ENCODE data around the gene PPP1CA.

PPP1CA gene

GRCh38 chr11:67357831-67358670 lies 43.6 kb downstream of the PPP1CA start:
- peak overlapping the region; percentile 98; the same call in 1 of the 2 replicates for H3K9ac ChIP-seq (ENCODE audit: low read length)
- TF ChIP-seq CTCF (IDR thresholded peaks at IDR 0.05; ENCODE audit: low read depth, low read length), result no peak
- TF ChIP-seq EZH2phosphoT487 (IDR thresholded peaks at IDR 0.05; ENCODE audit: low read depth), result no peak
- H3K4me3 ChIP-seq (ENCODE audit: low read length), result no peak overlapping the region
- H3K4me2 ChIP-seq (ENCODE audit: low read length), result peak overlapping the region; percentile 97
- H3K27me3 ChIP-seq (ENCODE audit: low read depth, low read length), result no peaks in the 10 kb centered on the region
- H3K79me2 ChIP-seq (ENCODE audit: low read length), result peaks cover 17% of the 10 kb centered on the region; the same call in 1 of the 2 replicates
- H3K9me3 ChIP-seq (ENCODE audit: insufficient read depth, low read length), result no peaks in the 10 kb centered on the region
- no peaks in the 10 kb centered on the region for H3K36me3 ChIP-seq (replicated peaks; ENCODE audit: low read depth, low read length)
- H4K20me1 ChIP-seq (ENCODE audit: insufficient read depth, low read length), result no peaks in the 10 kb centered on the region
- H3K4me1 ChIP-seq (ENCODE audit: low read length), result peaks cover 44% of the 10 kb centered on the region
- no peak overlapping the region for H2AFZ ChIP-seq (ENCODE audit: low read depth, low read length)
- peak overlapping the region; percentile 95; the same call in 1 of the 2 replicates for H3K27ac ChIP-seq (ENCODE audit: low read length)

GRCh38 chr11:67356864-67357561 lies 44.6 kb downstream of the PPP1CA start:
- Histone ChIP-seq H3K27ac (ENCODE audit: low read length) (peak overlapping the region; percentile 95), H3K27me3 (ENCODE audit: low read depth, low read length) (no peaks in the 10 kb centered on the region), H3K79me2 (ENCODE audit: low read length) (peaks cover 25% of the 10 kb centered on the region), H4K20me1 (ENCODE audit: insufficient read depth, low read length) (no peaks in the 10 kb centered on the region), H3K36me3 (replicated peaks; ENCODE audit: low read depth, low read length) (peaks cover 5% of the 10 kb centered on the region), H3K4me3 (ENCODE audit: low read length) (peak overlapping the region; percentile 68), H2AFZ (ENCODE audit: low read depth, low read length) (peak overlapping the region; percentile 37; the same call in 1 of the 2 replicates), H3K9ac (ENCODE audit: low read length) (peak overlapping the region; percentile 98), H3K4me1 (ENCODE audit: low read length) (peaks cover 45% of the 10 kb centered on the region), H3K9me3 (ENCODE audit: insufficient read depth, low read length) (no peaks in the 10 kb centered on the region), H3K4me2 (ENCODE audit: low read length) (peak overlapping the region; percentile 97)
- peak; percentile 97 for TF ChIP-seq CTCF (IDR thresholded peaks at IDR 0.05; ENCODE audit: low read depth, low read length)
- TF ChIP-seq EZH2phosphoT487 (IDR thresholded peaks at IDR 0.05; ENCODE audit: low read depth), result no peak

- Histone ChIP-seq H3K27ac (ENCODE audit: low read length) (peak overlapping the region; percentile 95), H3K27me3 (ENCODE audit: low read depth, low read length) (no peaks in the 10 kb centered on the region), H2AFZ (ENCODE audit: low read depth, low read length) (no peak overlapping the region), H3K4me1 (ENCODE audit: low read length) (peaks cover 51% of the 10 kb centered on the region), H3K9ac (ENCODE audit: low read length) (peak overlapping the region; percentile 98), H4K20me1 (ENCODE audit: insufficient read depth, low read length) (no peaks in the 10 kb centered on the region), H3K9me3 (ENCODE audit: insufficient read depth, low read length) (no peaks in the 10 kb centered on the region), H3K36me3 (replicated peaks; ENCODE audit: low read depth, low read length) (peaks cover 8% of the 10 kb centered on the region), H3K4me3 (ENCODE audit: low read length) (peak overlapping the region; percentile 68), H3K79me2 (ENCODE audit: low read length) (peaks cover 28% of the 10 kb centered on the region), H3K4me2 (ENCODE audit: low read length) (peak overlapping the region; percentile 97)
- TF ChIP-seq EZH2phosphoT487 (IDR thresholded peaks at IDR 0.05; ENCODE audit: low read depth), result no peak
- TF ChIP-seq CTCF (IDR thresholded peaks at IDR 0.05; ENCODE audit: low read depth, low read length), result no peak
Observed at GRCh38 chr11:67356387-67356863, 45.2 kb downstream of the PPP1CA start.

All from OCI-LY3 (cell line).